MM.1S (cell line): ENCODE results near the gene PCDHGA10.
A peak's percentile ranks its signal among the peaks of the same experiment; 100 is the strongest.

ENCODE experiments used
- DNase-seq: peaks from one replicate; pipeline ENCODE4 v3.0.0-alpha.2; 2015
- H2AFZ ChIP-seq: fragments of 300-600 bp; sonication (generic); 2 replicates; pipeline ENCODE4 v1.6.0; 2016; ENCODE audit warnings: antibody characterized with exemption, low read length
- H3F3A ChIP-seq: fragments of 300-600 bp; sonication (generic); 2 replicates; pipeline ENCODE4 v1.6.1; 2016; ENCODE audit warnings: mild to moderate bottlenecking, antibody characterized with exemption, low read length, moderate library complexity, mixed read lengths; ENCODE audit not compliant: insufficient read depth
- H3K27ac ChIP-seq: fragments of 300-600 bp; sonication (generic); 2 replicates; pipeline ENCODE4 v1.5.1; 2016; ENCODE audit warnings: mild to moderate bottlenecking, low read length
- H3K27me3 ChIP-seq: fragments of 300-600 bp; sonication (generic); replicated peaks from 2 replicates; pipeline ENCODE4 v1.6.0; 2016; ENCODE audit warnings: low read length; ENCODE audit not compliant: insufficient read depth
- H3K36me3 ChIP-seq: fragments of 300-600 bp; sonication (generic); replicated peaks from 2 replicates; pipeline ENCODE4 v1.6.1; 2016; ENCODE audit warnings: mild to moderate bottlenecking, low read length, mixed read lengths; ENCODE audit not compliant: insufficient read depth
- H3K4me1 ChIP-seq: fragments of 300-600 bp; sonication (generic); 2 replicates; pipeline ENCODE4 v1.6.1; 2016; ENCODE audit warnings: low read length, mixed read lengths
- H3K4me2 ChIP-seq: fragments of 300-600 bp; sonication (generic); 2 replicates; pipeline ENCODE4 v1.6.0; 2016; ENCODE audit warnings: low read depth, low read length
- H3K4me3 ChIP-seq: fragments of 300-600 bp; sonication (generic); 2 replicates; pipeline ENCODE4 v1.5.1; 2016; ENCODE audit warnings: low read length, mixed read lengths
- H3K79me2 ChIP-seq: fragments of 300-600 bp; sonication (generic); 2 replicates; pipeline ENCODE4 v1.6.1; 2016; ENCODE audit warnings: mixed run types, low read length, mixed read lengths
- H3K9ac ChIP-seq: fragments of 300-600 bp; sonication (generic); 2 replicates; pipeline ENCODE4 v1.6.1; 2016; ENCODE audit warnings: low read length, mixed read lengths
- H3K9me2 ChIP-seq: fragments of 300-600 bp; sonication (generic); replicated peaks from 2 replicates; pipeline ENCODE4 v1.6.1; 2016; ENCODE audit warnings: mild to moderate bottlenecking, low read length, mixed read lengths; ENCODE audit not compliant: insufficient read depth
- H3K9me3 ChIP-seq: fragments of 300-600 bp; sonication (generic); replicated peaks from 2 replicates; pipeline ENCODE4 v1.6.1; 2016; ENCODE audit warnings: mild to moderate bottlenecking, low read length, mixed read lengths; ENCODE audit not compliant: insufficient read depth
- H4K20me1 ChIP-seq: fragments of 300-600 bp; sonication (generic); 2 replicates; pipeline ENCODE4 v1.6.1; 2016; ENCODE audit warnings: mild to moderate bottlenecking, low read length, moderate library complexity, mixed read lengths; ENCODE audit not compliant: insufficient read depth
- CTCF ChIP-seq: fragments of 300-600 bp; sonication (generic); IDR thresholded peaks from 2 replicates; pipeline ENCODE4 v1.5.1; 2016; ENCODE audit warnings: antibody characterized with exemption, low read length, mixed read lengths
- EZH2 ChIP-seq: fragments of 300-600 bp; sonication (generic); optimal IDR thresholded peaks from 2 replicates; pipeline ENCODE3; 2017; ENCODE audit warnings: low read depth, mild to moderate bottlenecking, antibody characterized with exemption, low read length, mixed read lengths
- EZH2phosphoT487 ChIP-seq: fragments of 300-600 bp; sonication (generic); IDR thresholded peaks from 2 replicates; pipeline ENCODE4 v1.6.1; 2018; ENCODE audit warnings: antibody characterized with exemption, low read length

PCDHGA10 gene

GRCh38 chr5:141421489-141421855 is 8.7 kb downstream of the PCDHGA10 start:
- TF ChIP-seq CTCF = no peak
- TF ChIP-seq EZH2phosphoT487 = no peak
- TF ChIP-seq EZH2 = no peak
- no peaks in the 10 kb centered on the region for H3F3A ChIP-seq
- H3K9me3 ChIP-seq = no peaks in the 10 kb centered on the region
- H3K79me2 ChIP-seq = no peaks in the 10 kb centered on the region
- peak overlapping the region; percentile 24; the same call in 1 of the 2 replicates for H3K9ac ChIP-seq
- H3K4me1 ChIP-seq = 0 out of 2 replicates have a peak, but pooled peaks cover 3% of the 10 kb centered on the region
- H2AFZ ChIP-seq = peak overlapping the region; percentile 87
- H3K4me2 ChIP-seq = peak overlapping the region; percentile 90
- H3K27me3 ChIP-seq = peaks cover 35% of the 10 kb centered on the region
- no peaks in the 10 kb centered on the region for H3K9me2 ChIP-seq
- H3K36me3 ChIP-seq = no peaks in the 10 kb centered on the region
- no peak overlapping the region for H3K27ac ChIP-seq
- no peak for DNase-seq
- no peaks in the 10 kb centered on the region for H4K20me1 ChIP-seq
- H3K4me3 ChIP-seq = peak overlapping the region; percentile 75

GRCh38 chr5:141422742-141423291 is 10.0 kb downstream of the PCDHGA10 start:
- H3K9ac ChIP-seq = no peak overlapping the region
- no peak for TF ChIP-seq EZH2phosphoT487
- TF ChIP-seq EZH2 = no peak
- TF ChIP-seq CTCF = no peak
- no peaks in the 10 kb centered on the region for H3K79me2 ChIP-seq
- H2AFZ ChIP-seq = no peak overlapping the region
- no peak for DNase-seq
- H3K4me1 ChIP-seq = 0 out of 2 replicates have a peak, but pooled peaks cover 3% of the 10 kb centered on the region
- peaks cover 35% of the 10 kb centered on the region for H3K27me3 ChIP-seq
- H3K4me3 ChIP-seq = no peak overlapping the region
- H3K36me3 ChIP-seq = no peaks in the 10 kb centered on the region
- H3K9me3 ChIP-seq = no peaks in the 10 kb centered on the region
- H3K9me2 ChIP-seq = no peaks in the 10 kb centered on the region
- H3K4me2 ChIP-seq = no peak overlapping the region
- no peaks in the 10 kb centered on the region for H3F3A ChIP-seq
- no peak overlapping the region for H3K27ac ChIP-seq
- H4K20me1 ChIP-seq = no peaks in the 10 kb centered on the region

GRCh38 chr5:141427783-141428426 is 15.1 kb downstream of the PCDHGA10 start:
- H3K4me1 ChIP-seq = no peaks in the 10 kb centered on the region
- H3K9ac ChIP-seq = no peak overlapping the region
- H2AFZ ChIP-seq = no peak overlapping the region
- H3K79me2 ChIP-seq = no peaks in the 10 kb centered on the region
- no peak for TF ChIP-seq EZH2phosphoT487
- no peak for TF ChIP-seq EZH2
- no peak for TF ChIP-seq CTCF
- no peak for DNase-seq
- H3K27me3 ChIP-seq = 0 out of 2 replicates have a peak, but pooled peaks cover 12% of the 10 kb centered on the region
- no peak overlapping the region for H3K27ac ChIP-seq
- H3K9me3 ChIP-seq = no peaks in the 10 kb centered on the region
- no peak overlapping the region for H3K4me2 ChIP-seq
- H3K36me3 ChIP-seq = no peaks in the 10 kb centered on the region
- no peak overlapping the region for H3K4me3 ChIP-seq
- H3F3A ChIP-seq = no peaks in the 10 kb centered on the region
- H3K9me2 ChIP-seq = no peaks in the 10 kb centered on the region
- H4K20me1 ChIP-seq = no peaks in the 10 kb centered on the region
